ENCODE data around the gene AQP5. TPM values are rescaled to one million over a fixed set of nuclear protein-coding genes. Genes with fewer than 3 reads are reported as not detected.

The AQP5 gene
- total and polyA plus RNA-seq, 8 donors, result 0.41 to 2.8 (median 1.2) TPM

DNA sequence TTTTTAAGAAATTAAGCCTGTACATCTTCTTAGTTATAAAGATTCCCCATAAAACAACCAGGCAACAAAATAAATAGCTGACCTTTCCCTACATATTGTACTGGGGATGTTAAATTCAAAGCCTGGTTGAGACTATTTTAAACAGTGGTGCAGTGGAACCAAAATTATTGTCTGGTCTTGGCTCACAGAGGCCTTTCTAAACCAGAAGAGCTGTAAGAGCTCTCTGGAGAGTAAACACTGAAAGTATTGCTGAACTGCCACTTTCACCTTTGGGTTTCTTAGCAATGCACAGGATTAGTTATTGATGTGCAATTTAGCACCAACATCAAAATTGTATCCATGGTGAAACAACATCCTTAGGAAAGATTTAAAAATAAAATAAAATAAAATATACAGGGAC is 43.0 kb downstream of the AQP5 start:
- DNase-seq (no peak), ATAC-seq (peak in 1 of 4 donors; percentile 35), FAIRE-seq (no peak)
- H3K4me3 ChIP-seq, result no peak overlapping the region
- TF ChIP-seq, protein P1, sequence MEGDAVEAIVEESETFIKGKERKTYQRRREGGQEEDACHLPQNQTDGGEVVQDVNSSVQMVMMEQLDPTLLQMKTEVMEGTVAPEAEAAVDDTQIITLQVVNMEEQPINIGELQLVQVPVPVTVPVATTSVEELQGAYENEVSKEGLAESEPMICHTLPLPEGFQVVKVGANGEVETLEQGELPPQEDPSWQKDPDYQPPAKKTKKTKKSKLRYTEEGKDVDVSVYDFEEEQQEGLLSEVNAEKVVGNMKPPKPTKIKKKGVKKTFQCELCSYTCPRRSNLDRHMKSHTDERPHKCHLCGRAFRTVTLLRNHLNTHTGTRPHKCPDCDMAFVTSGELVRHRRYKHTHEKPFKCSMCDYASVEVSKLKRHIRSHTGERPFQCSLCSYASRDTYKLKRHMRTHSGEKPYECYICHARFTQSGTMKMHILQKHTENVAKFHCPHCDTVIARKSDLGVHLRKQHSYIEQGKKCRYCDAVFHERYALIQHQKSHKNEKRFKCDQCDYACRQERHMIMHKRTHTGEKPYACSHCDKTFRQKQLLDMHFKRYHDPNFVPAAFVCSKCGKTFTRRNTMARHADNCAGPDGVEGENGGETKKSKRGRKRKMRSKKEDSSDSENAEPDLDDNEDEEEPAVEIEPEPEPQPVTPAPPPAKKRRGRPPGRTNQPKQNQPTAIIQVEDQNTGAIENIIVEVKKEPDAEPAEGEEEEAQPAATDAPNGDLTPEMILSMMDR (IDR thresholded peaks at IDR 0.05), result no peak
- no peaks in the 10 kb centered on the region for H3K9me3 ChIP-seq
- no peaks in the 10 kb centered on the region for H3K36me3 ChIP-seq
- no peaks in the 10 kb centered on the region for H3K27me3 ChIP-seq
- intact Hi-C loops (cut with DNase I), result no loop called here
- no peak overlapping the region for H3K27ac ChIP-seq
- H3K4me1 ChIP-seq, result no peaks in the 10 kb centered on the region

DNA sequence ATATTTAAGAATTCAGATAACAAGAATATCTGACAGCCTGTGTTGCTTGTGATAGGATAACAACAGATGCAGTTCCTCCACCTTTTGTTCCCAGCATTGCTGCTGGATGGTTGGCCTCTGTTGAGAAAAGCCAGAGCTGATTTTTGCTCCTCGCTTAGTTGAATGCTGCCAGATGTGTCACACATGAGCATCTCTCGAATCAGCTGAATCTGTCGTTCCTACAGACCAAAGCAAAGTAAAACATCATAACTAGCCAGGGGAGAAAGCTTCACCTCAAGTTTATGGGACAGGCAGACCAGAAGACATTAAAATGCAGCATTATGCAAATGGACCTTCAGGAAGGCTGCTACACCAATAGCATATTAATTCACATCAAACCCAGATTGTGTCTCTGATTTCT is 43.5 kb downstream of the AQP5 start:
- FAIRE-seq (no peak), DNase-seq (no peak)
- WGBS, 2 donors, result 84 to 90% methylated on average over 3 of the region's 3 CpGs

DNA sequence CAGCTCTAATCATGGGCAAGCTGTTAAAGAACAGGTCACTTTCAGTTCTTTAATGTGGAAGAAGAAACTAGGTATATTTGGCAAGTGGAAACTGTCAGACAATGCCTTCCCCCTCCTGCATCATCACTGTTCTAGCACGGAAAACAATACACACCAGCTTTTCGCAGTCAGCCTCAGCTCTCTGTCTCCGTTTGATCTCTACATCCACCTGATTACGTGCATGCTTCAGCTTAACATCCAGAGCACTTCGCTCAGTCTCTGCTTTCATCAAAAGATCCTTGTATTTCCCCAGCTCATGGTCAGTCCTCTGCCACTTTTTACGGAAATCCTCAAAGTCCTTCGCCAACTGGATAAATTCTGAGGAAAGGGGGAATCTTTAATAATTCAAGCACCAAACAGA is 44.6 kb downstream of the AQP5 start:
- no peak for DNase-seq
- TF ChIP-seq, protein P1 (IDR thresholded peaks at IDR 0.05), result no peak
- Histone ChIP-seq H3K9me3 (no peaks in the 10 kb centered on the region), H3K36me3 (no peaks in the 10 kb centered on the region), H3K27ac (no peak overlapping the region), H3K27me3 (no peaks in the 10 kb centered on the region), H3K4me3 (no peak overlapping the region), H3K4me1 (no peaks in the 10 kb centered on the region)
- no peak for ATAC-seq
- WGBS, 2 donors, result 95 to 98% methylated on average over 7 of the region's 7 CpGs
- no peak for FAIRE-seq
- intact Hi-C loops (cut with DNase I), result no loop called here

More for the DNA sequence above, 43.5 kb downstream of the AQP5 start:
- Histone ChIP-seq H3K27ac (no peak overlapping the region), H3K27me3 (no peaks in the 10 kb centered on the region), H3K4me3 (no peak overlapping the region), H3K9me3 (no peaks in the 10 kb centered on the region), H3K36me3 (no peaks in the 10 kb centered on the region), H3K4me1 (no peaks in the 10 kb centered on the region)
- intact Hi-C loops (cut with DNase I), result no loop called here
- TF ChIP-seq, protein P1 (IDR thresholded peaks at IDR 0.05), result no peak
- ATAC-seq, result no peak

DNA sequence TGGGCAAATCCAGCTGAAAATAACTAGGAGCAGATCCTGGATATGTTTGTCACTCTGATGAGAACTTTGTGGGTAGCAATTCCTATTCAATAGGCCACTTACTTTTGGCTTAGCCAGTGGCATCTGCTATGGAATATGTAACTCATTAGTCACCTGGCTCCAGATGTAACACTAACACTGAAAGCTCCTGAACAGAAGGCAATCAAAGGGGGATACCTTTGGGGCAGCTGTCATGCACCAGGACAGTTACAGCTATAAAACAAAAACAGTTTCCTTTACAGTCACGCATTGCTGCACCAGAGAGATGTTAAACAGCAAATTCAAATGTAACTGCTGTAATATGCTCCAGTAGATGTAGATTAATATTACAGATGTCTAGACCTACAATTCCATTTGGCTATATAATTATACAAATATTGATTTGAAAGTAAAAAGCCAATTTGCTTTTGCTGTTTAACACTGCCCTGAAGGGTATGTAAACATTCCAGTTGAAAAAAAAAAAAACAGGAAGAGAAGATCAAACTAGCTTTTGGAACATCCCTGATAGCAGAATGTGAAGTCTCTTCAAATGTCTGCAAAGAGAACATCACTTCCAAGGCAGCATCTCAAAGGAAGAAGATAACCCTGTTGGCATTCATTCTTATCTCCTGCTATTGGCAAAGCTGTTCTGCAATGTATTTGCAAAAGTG is 45.2 kb downstream of the AQP5 start:
- H3K27me3 ChIP-seq, result no peaks in the 10 kb centered on the region
- FAIRE-seq (no peak), ATAC-seq (no peak), DNase-seq (no peak)
- no peak overlapping the region for H3K4me3 ChIP-seq
- WGBS, 2 donors, result 92 to 95% methylated on average over 1 of the region's 1 CpG
- H3K9me3 ChIP-seq, result no peaks in the 10 kb centered on the region
- TF ChIP-seq, protein P1 (IDR thresholded peaks at IDR 0.05), result no peak
- no peaks in the 10 kb centered on the region for H3K36me3 ChIP-seq
- no peak overlapping the region for H3K27ac ChIP-seq
- intact Hi-C loops (cut with DNase I), result no loop called here
- no peaks in the 10 kb centered on the region for H3K4me1 ChIP-seq

DNA sequence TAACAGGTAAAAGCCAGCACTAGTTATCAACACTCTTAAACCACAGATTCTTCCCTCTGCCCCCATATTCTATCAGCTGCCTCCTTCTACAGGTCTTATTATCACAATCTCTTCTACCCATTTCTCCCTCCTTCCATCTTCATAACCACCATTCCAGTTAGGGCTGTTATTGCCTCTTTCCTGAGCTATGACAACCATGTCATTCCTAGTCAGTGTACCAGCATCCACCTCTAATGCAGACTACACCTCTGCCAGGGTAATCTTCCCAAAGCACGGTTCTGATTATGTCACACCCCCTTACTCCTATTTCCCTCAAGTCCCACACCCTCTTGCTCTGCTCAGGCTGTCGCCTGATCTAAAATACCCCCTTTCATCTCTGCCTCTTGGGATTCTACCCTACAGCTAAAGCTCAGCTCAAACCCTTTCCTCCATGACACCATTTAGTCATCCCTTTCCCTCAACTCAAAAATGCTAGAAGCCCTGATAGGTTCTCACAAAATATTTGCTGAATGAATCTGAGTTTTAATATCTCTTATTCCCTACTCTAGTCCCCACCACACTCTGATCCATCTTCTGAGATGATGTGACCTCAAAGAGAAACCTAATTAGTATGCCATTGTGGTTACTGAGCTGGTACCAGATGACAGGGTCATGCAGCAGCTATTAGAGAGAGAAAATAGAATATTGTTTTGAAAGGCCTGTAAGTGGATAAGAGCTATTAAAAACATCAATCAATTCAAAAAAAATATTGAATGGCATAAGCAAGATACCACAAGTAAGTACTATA is 51.9 kb downstream of the AQP5 start:
- Histone ChIP-seq H3K4me3 (no peak overlapping the region), H3K9me3 (no peaks in the 10 kb centered on the region), H3K27me3 (no peaks in the 10 kb centered on the region), H3K36me3 (no peaks in the 10 kb centered on the region), H3K27ac (no peak overlapping the region), H3K4me1 (no peaks in the 10 kb centered on the region)
- FAIRE-seq (no peak), DNase-seq (no peak), ATAC-seq (no peak)
- intact Hi-C loops (cut with DNase I), result no loop called here
- WGBS, 2 donors, result 83 to 95% methylated on average over 2 of the region's 2 CpGs
- TF ChIP-seq, protein P1 (IDR thresholded peaks at IDR 0.05), result no peak

Data from pancreas (tissue), 10 donors.